HG03432 (cell line): ENCODE results near the gene AP4E1.
A peak's percentile ranks its signal among the peaks of the same experiment; 100 is the strongest.
"Not testable (repeated sequence)": the region's sequence is repeated elsewhere in the genome, so short reads cannot be mapped to it uniquely, and the experiment has no call there.

Experiments used
- ATAC-seq: cut with Tn5 transposase; IDR thresholded peaks from one replicate; pipeline ENCODE4 v1.9.1; 2021; ENCODE audit warnings: mild to moderate bottlenecking, moderate library complexity; ENCODE audit not compliant: unreplicated experiment

The AP4E1 gene

GRCh38 chr15:50908209-50909009 is at the start of gene AP4E1:
Gene AP4E1, plus strand, starts transcription at chr15:50908683. Its CDS starts 96 bp downstream, at chr15:50908779.
- peak; percentile 66 for ATAC-seq

GRCh38 chr15:50860824-50861223 is 47.7 kb upstream of the AP4E1 start:
- no peak for ATAC-seq

GRCh38 chr15:50862553-50862952 is 45.9 kb upstream of the AP4E1 start:
- ATAC-seq: no peak

- ATAC-seq: no peak
Measured at GRCh38 chr15:50864873-50865272, 43.6 kb upstream of the AP4E1 start.

GRCh38 chr15:50865515-50866353 is 42.7 kb upstream of the AP4E1 start:
- ATAC-seq: no peak

- no peak for ATAC-seq
Measured at GRCh38 chr15:50871832-50872231, 36.7 kb upstream of the AP4E1 start.

GRCh38 chr15:50872832-50873426 is 35.6 kb upstream of the AP4E1 start:
- no peak for ATAC-seq

GRCh38 chr15:50873935-50874361 is 34.5 kb upstream of the AP4E1 start:
- no peak for ATAC-seq

GRCh38 chr15:50875238-50875637 is 33.2 kb upstream of the AP4E1 start:
- not testable (repeated sequence) for ATAC-seq

- no peak for ATAC-seq
Measured at GRCh38 chr15:50876260-50876988, 32.1 kb upstream of the AP4E1 start.

GRCh38 chr15:50876989-50877360 is 31.5 kb upstream of the AP4E1 start:
- ATAC-seq: no peak

- peak; percentile 48 for ATAC-seq
Measured at GRCh38 chr15:50879016-50879617, 29.4 kb upstream of the AP4E1 start.

GRCh38 chr15:50880206-50880605 is 28.3 kb upstream of the AP4E1 start:
- no peak for ATAC-seq

GRCh38 chr15:50880651-50881114 is 27.8 kb upstream of the AP4E1 start:
- peak; percentile 37 for ATAC-seq

GRCh38 chr15:50881121-50882048 is 27.1 kb upstream of the AP4E1 start:
- no peak for ATAC-seq

GRCh38 chr15:50883903-50884302 is 24.6 kb upstream of the AP4E1 start:
- ATAC-seq: no peak

- no peak for ATAC-seq
Measured at GRCh38 chr15:50884540-50884939, 23.9 kb upstream of the AP4E1 start.

GRCh38 chr15:50886139-50886467 is 22.4 kb upstream of the AP4E1 start:
- ATAC-seq: no peak

GRCh38 chr15:50886611-50887345 is 21.7 kb upstream of the AP4E1 start:
- ATAC-seq: no peak
